DMS153 treated with DMSO at 0.1 percent for 48 hours (cell line): ENCODE results near the gene GNPTAB.
"Not testable (repeated sequence)": the region's sequence is repeated elsewhere in the genome, so short reads cannot be mapped to it uniquely, and the experiment has no call there.

Experiments
- DNase-seq: peaks from one replicate; lab custom pipeline; 2025; ENCODE audit not compliant: unreplicated experiment; lab: John Stamatoyannopoulos, UW

GNPTAB gene

GRCh38 chr12:101854747-101855146 lies 24.0 kb upstream of the GNPTAB start:
- DNase-seq, result no peak

GRCh38 chr12:101852998-101853397 lies 22.2 kb upstream of the GNPTAB start:
- no peak for DNase-seq

- no peak for DNase-seq
These were observed 19.4 kb upstream of the GNPTAB start for GRCh38 chr12:101850199-101850598.

DNA sequence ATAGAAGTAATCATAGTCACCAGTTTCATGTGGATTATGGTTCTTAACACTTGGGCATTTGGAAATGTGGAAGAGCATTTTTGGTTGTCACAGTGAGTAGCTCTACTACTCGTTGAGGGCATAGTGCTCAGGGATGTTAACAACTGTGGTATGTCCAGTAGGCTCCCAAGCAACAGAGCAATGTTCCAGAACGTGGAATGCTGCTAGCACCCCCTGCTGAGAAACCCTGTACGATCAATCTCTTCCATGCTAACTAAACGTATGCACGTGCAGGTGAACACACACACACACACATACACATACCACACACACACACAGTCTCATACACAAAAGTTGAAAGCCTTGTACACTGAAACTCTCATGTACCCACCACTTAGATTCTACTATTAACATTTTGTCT lies 16.6 kb upstream of the GNPTAB start:
- DNase-seq, result no peak

- DNase-seq, result no peak
These were observed 14.5 kb upstream of the GNPTAB start for GRCh38 chr12:101845137-101845711.

DNA sequence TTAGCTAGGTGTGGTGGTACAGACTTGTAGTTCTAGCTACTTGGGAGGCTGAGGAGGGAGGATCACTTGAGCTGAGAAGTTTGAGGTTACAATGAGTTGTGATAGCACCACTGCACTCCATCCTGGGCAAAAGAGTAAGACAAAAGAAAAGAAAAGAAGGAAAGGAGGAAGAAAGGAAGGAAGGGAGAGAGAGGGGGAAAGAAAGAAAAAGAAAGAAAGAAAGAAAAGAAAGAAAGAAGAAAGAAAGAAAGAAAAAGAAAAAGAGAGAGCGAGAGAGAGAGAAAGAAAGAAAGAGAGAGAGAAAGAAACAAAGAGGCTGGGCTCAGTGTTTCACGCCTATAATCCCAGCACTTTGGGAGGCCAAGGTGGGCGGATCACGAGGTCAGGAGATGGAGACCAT lies 10.3 kb upstream of the GNPTAB start:
- DNase-seq, result no peak

GRCh38 chr12:101839324-101840283 lies 8.8 kb upstream of the GNPTAB start:
- peak; percentile 6 for DNase-seq

DNA sequence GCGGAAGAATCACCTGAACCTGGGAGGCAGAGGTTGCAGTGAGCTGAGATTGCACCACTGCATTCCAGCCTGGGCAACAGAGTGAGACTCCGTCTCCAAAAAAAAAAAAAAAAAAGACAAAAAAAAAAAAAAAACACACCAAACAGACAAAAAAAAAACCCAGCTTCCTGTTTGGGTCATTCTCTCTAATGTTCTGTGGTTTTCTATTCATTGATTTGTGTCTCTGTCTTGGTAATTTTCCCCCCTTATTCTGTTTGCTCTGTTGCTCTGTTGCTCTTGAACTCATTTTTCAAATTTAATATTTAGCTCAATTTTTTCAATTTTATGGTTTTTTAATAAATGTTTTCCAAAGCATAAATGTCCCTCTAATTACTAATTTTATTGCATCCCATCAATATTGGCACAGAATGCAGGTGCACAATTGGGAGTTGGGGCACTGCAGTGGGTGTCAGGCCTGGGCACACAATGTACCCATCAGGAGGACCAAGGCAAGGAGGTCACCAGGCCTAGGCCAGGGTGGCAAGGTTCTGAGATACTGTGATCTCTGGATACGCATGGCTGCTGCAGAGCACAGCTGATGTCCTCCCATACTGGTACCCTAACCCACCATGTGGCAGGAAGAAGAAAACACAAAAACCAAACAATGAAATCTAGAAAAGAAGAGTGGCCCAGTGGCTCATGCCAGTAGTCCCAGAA lies 8.0 kb upstream of the GNPTAB start:
- DNase-seq, result no peak

DNA sequence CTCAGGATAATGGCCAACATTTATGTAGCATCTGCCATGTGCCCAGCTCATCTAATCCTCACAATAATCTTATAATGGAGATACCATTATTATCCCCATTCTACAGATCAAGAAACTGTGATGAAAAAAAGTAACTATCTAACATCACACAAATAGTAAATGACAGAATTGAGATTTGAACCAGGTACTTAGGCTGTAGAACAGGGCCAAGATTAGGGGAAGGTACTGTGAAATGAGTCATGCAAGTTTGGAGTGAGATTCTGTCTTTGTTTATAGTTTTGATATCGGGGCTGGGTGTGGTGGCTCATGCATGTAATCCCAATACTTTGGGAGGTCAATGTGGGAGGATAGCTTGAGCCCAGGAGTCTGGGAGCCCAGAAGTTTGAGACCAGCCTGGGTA lies 1.3 kb upstream of the GNPTAB start:
- DNase-seq, result no peak

DNA sequence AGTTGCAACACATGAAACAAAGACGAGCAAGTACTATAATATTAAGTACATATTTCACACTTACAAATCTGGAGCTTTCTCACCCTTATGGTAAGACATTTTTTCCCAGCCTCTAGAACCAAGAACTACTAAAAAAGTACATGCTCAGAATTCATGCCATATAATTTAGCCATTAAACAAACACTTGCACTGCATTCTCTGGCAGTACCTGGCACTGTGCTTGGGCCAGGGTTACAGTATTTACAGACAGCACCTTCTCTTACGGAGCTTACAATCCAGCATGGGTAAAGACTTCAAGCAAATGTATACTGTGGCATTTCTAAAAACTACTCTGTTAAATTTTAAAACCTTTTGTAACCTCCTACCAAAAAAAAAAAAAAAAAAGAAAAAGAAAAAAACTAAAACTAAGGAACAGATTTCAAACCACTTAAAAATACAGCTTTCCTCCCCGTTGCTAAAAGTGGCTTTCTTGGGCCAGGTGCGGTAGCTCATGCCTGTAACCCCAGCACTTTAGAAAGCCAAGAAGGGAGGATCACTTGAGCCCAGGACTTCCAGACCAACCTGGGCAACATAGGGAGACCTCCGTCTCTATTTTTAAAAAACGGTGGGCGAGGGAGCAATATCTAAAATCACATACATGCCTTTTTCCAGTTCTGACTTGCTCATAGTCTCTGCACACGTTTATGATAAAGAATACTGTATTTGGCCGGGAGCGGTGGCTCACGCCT lies 956 bp downstream of the GNPTAB start:
- DNase-seq, result no peak

DNA sequence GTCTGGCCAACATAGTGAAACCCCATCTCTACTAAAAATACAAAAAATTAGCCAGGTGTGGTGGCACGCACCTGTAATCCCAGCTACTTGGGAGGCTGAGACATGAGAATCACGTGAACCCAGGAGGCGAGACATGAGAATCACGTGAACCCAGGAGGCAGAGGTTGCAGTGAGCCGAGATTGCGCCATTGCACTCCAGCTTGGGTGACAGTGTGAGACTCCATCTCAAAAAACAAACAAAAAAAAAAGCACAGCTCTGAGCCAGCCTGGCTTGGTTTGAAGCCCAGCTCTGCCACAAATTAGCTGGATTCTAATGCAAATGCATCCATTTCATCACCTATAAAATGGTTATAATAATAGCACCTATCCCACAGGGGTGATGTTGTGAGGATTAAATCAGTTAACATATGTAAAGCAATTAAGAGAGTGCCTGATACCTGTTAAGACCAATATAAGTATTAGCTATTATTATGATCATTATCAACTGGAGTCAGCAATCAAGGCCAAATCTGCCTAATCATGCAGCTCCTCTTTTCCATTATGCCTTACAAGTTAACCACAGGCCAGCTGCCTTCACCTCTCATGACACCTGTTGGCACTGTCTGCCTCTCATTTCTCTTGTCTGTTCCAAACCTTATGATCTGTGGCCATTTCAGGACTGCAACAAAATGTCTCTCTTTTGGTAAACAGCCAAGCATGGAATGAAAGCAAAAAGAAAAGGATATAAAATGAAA lies 2.1 kb downstream of the GNPTAB start:
- no peak for DNase-seq

GRCh38 chr12:101826766-101827368 lies 3.9 kb downstream of the GNPTAB start:
- DNase-seq, result no peak

DNA sequence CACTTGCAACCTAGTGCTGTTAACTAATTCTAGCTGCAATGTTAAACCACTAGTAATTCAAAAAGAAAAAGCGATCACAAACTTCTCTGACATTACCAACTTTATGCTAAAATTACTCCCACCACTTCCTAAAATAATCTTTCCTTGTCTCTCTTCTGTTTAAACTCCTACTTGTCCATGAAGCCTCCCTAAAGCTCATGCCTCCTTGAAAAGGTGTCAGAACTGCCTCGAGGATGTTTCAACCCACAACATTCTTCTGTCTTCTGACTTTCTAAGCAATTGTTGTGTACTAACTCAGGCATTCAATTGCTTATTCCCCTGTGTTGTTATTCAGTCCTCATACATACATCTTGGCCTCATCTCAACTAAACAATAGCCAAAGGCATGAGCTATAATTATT lies 5.9 kb downstream of the GNPTAB start:
- no peak for DNase-seq

DNA sequence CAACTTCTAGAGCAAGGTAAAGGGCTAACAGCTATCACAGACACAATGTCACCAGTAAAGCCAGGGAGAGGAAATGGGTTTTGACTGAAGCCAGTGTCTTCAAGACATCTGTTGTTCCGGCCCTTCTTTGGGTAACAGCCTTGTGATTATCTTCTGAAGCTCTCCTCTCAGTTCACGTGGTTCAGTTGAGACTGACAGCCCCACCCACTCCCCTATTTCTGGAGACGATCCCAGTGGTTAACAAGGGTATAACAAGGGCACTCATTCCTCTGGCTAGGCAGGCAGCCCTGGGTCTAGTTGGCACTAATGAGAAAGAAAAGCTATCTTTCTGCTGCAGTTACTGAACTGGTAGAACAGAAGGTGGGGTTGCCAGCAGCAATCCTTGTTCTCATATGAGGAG lies 6.9 kb downstream of the GNPTAB start:
- no peak for DNase-seq

- DNase-seq, result no peak
These were observed 7.7 kb downstream of the GNPTAB start for GRCh38 chr12:101823039-101823438.

GRCh38 chr12:101819467-101819866 lies 11.3 kb downstream of the GNPTAB start:
- no peak for DNase-seq

DNA sequence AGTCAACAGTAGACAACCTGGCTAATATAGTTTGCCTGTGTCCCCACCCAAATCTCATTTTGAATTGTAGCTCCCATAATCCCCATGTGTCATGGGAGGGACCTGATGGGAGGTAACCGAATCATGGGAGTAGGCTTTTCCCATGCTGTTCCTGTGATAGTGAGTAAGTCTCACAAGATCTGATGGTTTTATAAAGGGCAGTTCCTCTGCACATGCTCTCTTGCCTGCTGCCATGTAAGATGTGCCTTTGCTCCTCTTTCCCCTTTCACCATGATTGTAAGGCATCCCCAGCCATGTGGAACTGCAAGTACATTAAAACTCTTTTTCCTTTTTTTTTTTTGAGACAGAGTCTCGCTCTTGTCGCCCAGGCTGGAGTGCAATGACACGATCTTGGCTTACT lies 12.1 kb downstream of the GNPTAB start:
- not testable (repeated sequence) for DNase-seq

DNA sequence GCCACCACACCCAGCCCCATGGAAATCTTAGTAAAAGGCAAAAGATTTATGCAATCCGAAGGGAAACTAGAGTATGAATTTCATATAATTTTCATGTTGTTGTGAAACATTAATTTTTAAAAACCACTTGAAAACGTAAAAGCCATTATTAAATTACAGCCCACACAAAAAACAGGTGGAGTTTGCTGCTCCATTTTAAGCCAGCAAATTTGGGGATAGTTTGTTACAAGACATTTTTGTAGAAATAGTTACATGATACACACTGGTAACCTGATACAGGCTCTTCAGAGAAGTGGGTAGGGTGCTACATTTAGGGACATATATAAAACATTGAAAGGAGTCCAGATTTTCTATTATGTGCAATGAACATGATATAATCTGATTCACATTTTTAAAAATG lies 17.6 kb downstream of the GNPTAB start:
- no peak for DNase-seq

DNA sequence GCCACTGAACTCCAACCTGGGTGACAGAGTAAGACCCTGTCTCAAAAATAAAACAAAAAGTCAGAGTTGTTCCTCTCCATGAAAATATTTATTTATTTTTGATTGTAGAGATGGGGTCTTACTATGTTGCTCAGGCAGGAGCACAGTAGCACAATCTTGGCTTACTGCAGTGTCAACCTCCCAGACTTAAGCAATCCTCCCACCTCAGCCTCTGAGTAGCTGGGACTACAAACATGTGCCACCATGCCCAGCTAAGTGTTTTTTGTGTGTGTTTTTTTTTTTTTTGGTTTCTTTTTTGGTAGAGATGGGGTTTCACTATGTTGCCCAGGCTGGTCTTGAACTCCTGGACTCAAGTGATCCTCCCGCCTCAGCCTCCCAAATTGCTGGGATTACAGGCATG lies 18.0 kb downstream of the GNPTAB start:
- DNase-seq, result not testable (repeated sequence)

GRCh38 chr12:101811342-101811741 lies 19.4 kb downstream of the GNPTAB start:
- DNase-seq, result not testable (repeated sequence)
